ENCODE results near the gene STK32B. TPM values are rescaled to one million over a fixed set of nuclear protein-coding genes. Genes with fewer than 3 reads are reported as not detected.
A peak's percentile ranks its signal among the peaks of the same experiment; 100 is the strongest.

STK32B gene
- total RNA-seq, 6 donors from 2014 or later = 0.22 to 3.4 (median 1.0) TPM

GRCh38 chr4:5541169-5541568 is 489.9 kb downstream of the STK32B start:
- no peak overlapping the region for H3K27ac ChIP-seq
- no peaks in the 10 kb centered on the region for H3K27me3 ChIP-seq
- H3K9me3 ChIP-seq = no peaks in the 10 kb centered on the region
- no peaks in the 10 kb centered on the region for H3K4me1 ChIP-seq
- H3K4me3 ChIP-seq = no peak overlapping the region
- 86 to 87% methylated on average over 10 of the region's 10 CpGs for WGBS, 2 donors
- H3K36me3 ChIP-seq = no peaks in the 10 kb centered on the region
- ATAC-seq (ENCODE audit: low FRiP score in 2 of 2) = peak in 1 of 2 donors; percentile 25
- TF ChIP-seq POLR2A (IDR thresholded peaks at IDR 0.05) (no peak), EP300 (IDR thresholded peaks at IDR 0.05) (no peak), CTCF (IDR thresholded peaks at IDR 0.05) (no peak), POLR2AphosphoS5 (IDR thresholded peaks at IDR 0.05) (no peak)
- DNase-seq = no peak

GRCh38 chr4:5543681-5544080 is 492.4 kb downstream of the STK32B start:
- Histone ChIP-seq H3K27ac (no peak overlapping the region), H3K4me3 (no peak overlapping the region), H3K27me3 (no peaks in the 10 kb centered on the region), H3K9me3 (peaks cover 0 to 4% (median 0%) of the 10 kb centered on the region in 4 donors), H3K4me1 (no peaks in the 10 kb centered on the region), H3K36me3 (no peaks in the 10 kb centered on the region)
- 93 to 96% methylated on average over 8 of the region's 8 CpGs for WGBS, 2 donors
- TF ChIP-seq POLR2AphosphoS5 (IDR thresholded peaks at IDR 0.05) = no peak
- TF ChIP-seq EP300 (IDR thresholded peaks at IDR 0.05) = no peak
- no peak for TF ChIP-seq POLR2A (IDR thresholded peaks at IDR 0.05)
- TF ChIP-seq CTCF (IDR thresholded peaks at IDR 0.05) = no peak
- DNase-seq (no peak), ATAC-seq (ENCODE audit: low FRiP score in 2 of 2) (no peak)

DNA sequence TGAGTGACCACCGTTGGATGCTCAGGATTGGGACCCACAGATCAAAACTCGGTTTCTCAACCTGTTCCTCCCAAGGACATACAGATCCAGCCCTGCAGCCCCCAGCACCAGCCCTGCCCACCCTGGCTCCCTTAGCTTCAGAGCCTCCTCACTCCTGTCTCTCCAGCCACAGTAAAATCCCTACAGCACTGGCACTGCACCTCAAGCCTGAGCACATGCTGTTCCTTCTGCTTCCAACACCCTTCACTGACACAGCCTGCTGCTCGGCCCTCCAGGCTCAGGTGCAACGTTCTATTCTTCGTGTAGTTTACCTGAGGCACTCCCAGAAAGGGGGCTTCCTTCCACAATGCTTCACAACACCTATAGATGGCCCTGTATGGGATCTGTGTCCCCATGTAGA is 493.5 kb downstream of the STK32B start:
- Histone ChIP-seq H3K27ac (no peak overlapping the region), H3K4me3 (no peak overlapping the region), H3K27me3 (no peaks in the 10 kb centered on the region), H3K9me3 (peaks cover 0 to 4% (median 0%) of the 10 kb centered on the region in 4 donors), H3K4me1 (no peaks in the 10 kb centered on the region), H3K36me3 (no peaks in the 10 kb centered on the region)
- ATAC-seq (ENCODE audit: low FRiP score in 2 of 2) = no peak
- no peak for TF ChIP-seq EP300 (IDR thresholded peaks at IDR 0.05)
- no peak for TF ChIP-seq POLR2A (IDR thresholded peaks at IDR 0.05)
- no peak for TF ChIP-seq POLR2AphosphoS5 (IDR thresholded peaks at IDR 0.05)
- no peak for TF ChIP-seq CTCF (IDR thresholded peaks at IDR 0.05)
- WGBS, 2 donors = 61 to 69% methylated on average over 5 of the region's 5 CpGs
- DNase-seq = no peak

- Histone ChIP-seq H3K27ac (no peak overlapping the region), H3K4me3 (no peak overlapping the region), H3K4me1 (no peaks in the 10 kb centered on the region), H3K36me3 (no peaks in the 10 kb centered on the region), H3K9me3 (peaks cover 0 to 4% (median 2%) of the 10 kb centered on the region in 4 donors), H3K27me3 (no peaks in the 10 kb centered on the region)
- DNase-seq (no peak), ATAC-seq (ENCODE audit: low FRiP score in 2 of 2) (no peak)
- no peak for TF ChIP-seq POLR2AphosphoS5 (IDR thresholded peaks at IDR 0.05)
- no peak for TF ChIP-seq POLR2A (IDR thresholded peaks at IDR 0.05)
- TF ChIP-seq CTCF (IDR thresholded peaks at IDR 0.05) = no peak
- no peak for TF ChIP-seq EP300 (IDR thresholded peaks at IDR 0.05)
- 37 to 50% methylated on average over 2 of the region's 2 CpGs for WGBS, 2 donors
Observed at GRCh38 chr4:5545271-5545670, 494.0 kb downstream of the STK32B start.

- Histone ChIP-seq H3K4me1 (no peaks in the 10 kb centered on the region), H3K27ac (no peak overlapping the region), H3K4me3 (no peak overlapping the region), H3K9me3 (peaks cover 0 to 4% (median 2%) of the 10 kb centered on the region in 4 donors), H3K27me3 (no peaks in the 10 kb centered on the region), H3K36me3 (no peaks in the 10 kb centered on the region)
- WGBS, 2 donors = 97 to 98% methylated on average over 7 to 12 of the region's 12 CpGs
- peak in 1 of 2 donors; percentile 52 for ATAC-seq (ENCODE audit: low FRiP score in 2 of 2)
- no peak for DNase-seq
- no peak for TF ChIP-seq POLR2A (IDR thresholded peaks at IDR 0.05)
- TF ChIP-seq CTCF (IDR thresholded peaks at IDR 0.05) = no peak
- TF ChIP-seq EP300 (IDR thresholded peaks at IDR 0.05) = no peak
- no peak for TF ChIP-seq POLR2AphosphoS5 (IDR thresholded peaks at IDR 0.05)
Observed at GRCh38 chr4:5547651-5548249, 496.5 kb downstream of the STK32B start.

Data from upper lobe of left lung (tissue), 6 donors.